HepG2 (cell line): ENCODE measurements around the gene FBP1. TPM values are rescaled to one million over a fixed set of nuclear protein-coding genes. Genes with fewer than 3 reads are reported as not detected.

Source experiments
- ATAC-seq: fragments of 200-7000 bp; cut with Tn5 transposase; 3 replicates; pipeline ENCODE4 v1.9.1; 2020; ENCODE audit warnings: mild to moderate bottlenecking, moderate library complexity
- BruUV-seq: library from RNA; stranded (reverse); fragments of 400-500 nt; replicated peaks from 2 replicates; lab custom pipeline; 2021; lab: Mats Ljungman, UMichigan
- CTCF ChIA-PET: fragments of 300-600 bp; formaldehyde crosslinking; extraction: SDS; loops from one replicate; lab custom pipeline; 2021; ENCODE audit warnings: low total read pairs, inconsistent platforms, low intra/inter-chr PET ratio; lab: Yijun Ruan, JAX
- POLR2A ChIA-PET: fragments of 350-600 bp; sonication (Branson Sonifier 250); formaldehyde crosslinking; loops from one replicate; lab custom pipeline; 2020; ENCODE audit warnings: antibody characterized with exemption, inconsistent platforms; lab: Yijun Ruan, JAX
- DNase-seq: peaks from one replicate; pipeline ENCODE4 v3.0.0-alpha.2; 2015; ENCODE audit warnings: low spot score
- FAIRE-seq: peaks from 3 replicates; lab custom pipeline; 2011; peaks lifted over from hg19 to GRCh38; lab: Jason Lieb, UNC
- H2AFZ ChIP-seq: one replicate; pipeline ENCODE4 v1.6.1; 2011; ENCODE audit warnings: low read length, inconsistent platforms
- H3K27ac ChIP-seq: fragments of 300-600 bp; 3 replicates; pipeline ENCODE4 v1.8.0; 2011; ENCODE audit warnings: mixed run types, mild to moderate bottlenecking, mixed read lengths, low read length, inconsistent platforms; ENCODE audit not compliant: insufficient read depth; ENCODE audit errors: extremely low read length
- H3K27me3 ChIP-seq, 2 experiments: fragments of 200-600 bp in 1 of 2; 2 replicates in 1 of 2; 3 replicates in 1 of 2; pipeline versions ENCODE4 v1.6.0 to v1.8.0; 2011; ENCODE audit warnings: low read length in 2 of 2, mild to moderate bottlenecking in 2 of 2, moderate library complexity in 2 of 2, inconsistent platforms in 1 of 2; ENCODE audit not compliant: insufficient read depth in 2 of 2, control insufficient read depth in 1 of 2
- H3K36me3 ChIP-seq, 2 experiments: fragments of 200-600 bp in 1 of 2; replicated peaks in 1 of 2; 2 replicates in 1 of 2; 3 replicates in 1 of 2; pipeline versions ENCODE4 v1.5.1 to v1.8.0; 2011; ENCODE audit warnings: low read length in 2 of 2, inconsistent platforms in 1 of 2; ENCODE audit not compliant: insufficient read depth in 2 of 2, control insufficient read depth in 1 of 2
- H3K4me1 ChIP-seq: 2 replicates; pipeline ENCODE4 v1.5.1; 2012; ENCODE audit warnings: low read length, inconsistent platforms; ENCODE audit not compliant: insufficient read depth
- H3K4me2 ChIP-seq: 2 replicates; pipeline ENCODE4 v1.6.0; 2011; ENCODE audit warnings: low read depth, low read length, inconsistent platforms
- H3K4me3 ChIP-seq, 3 experiments: fragments of 200-600 bp in 1 of 3; sonication (generic), shearing (Covaris generic) in 1 of 3; replicated peaks in 1 of 3; 2 replicates each; pipeline ENCODE4 v1.5.1; 2011 to 2016; ENCODE audit warnings: low read length in 3 of 3, inconsistent platforms in 2 of 3, low read depth in 2 of 3, mild to moderate bottlenecking in 2 of 3, control low read depth in 1 of 3, mixed read lengths in 1 of 3; ENCODE audit not compliant: insufficient read depth in 1 of 3
- H3K79me2 ChIP-seq: one replicate; pipeline ENCODE4 v1.6.1; 2011; ENCODE audit warnings: low read length, inconsistent platforms; ENCODE audit not compliant: insufficient read depth
- H3K9ac ChIP-seq: 2 replicates; pipeline ENCODE4 v1.6.0; 2011; ENCODE audit warnings: mild to moderate bottlenecking, low read depth, low read length, inconsistent platforms; ENCODE audit not compliant: insufficient read depth
- H3K9me3 ChIP-seq: 2 replicates; pipeline ENCODE4 v1.5.1; 2012; ENCODE audit warnings: mild to moderate bottlenecking, low read length
- H4K20me1 ChIP-seq: 2 replicates; pipeline ENCODE4 v1.6.0; 2011; ENCODE audit warnings: inconsistent platforms, mild to moderate bottlenecking, low read length, moderate library complexity; ENCODE audit not compliant: insufficient read depth
- ARHGAP35 ChIP-seq: sonication (generic); formaldehyde crosslinking; IDR thresholded peaks from 2 replicates; pipeline ENCODE4 v1.9.0; 2022; ENCODE audit warnings: mild to moderate bottlenecking, inconsistent platforms, moderate library complexity, missing genetic modification reagents, borderline replicate concordance
- CC2D1A ChIP-seq: sonication (generic); formaldehyde crosslinking; IDR thresholded peaks from 2 replicates; pipeline ENCODE4 v1.8.1; 2023; ENCODE audit warnings: mild to moderate bottlenecking, missing genetic modification reagents
- ISL2 ChIP-seq: sonication (generic); formaldehyde crosslinking; IDR thresholded peaks from 2 replicates; pipeline ENCODE4 v1.5.0; 2020; ENCODE audit warnings: missing genetic modification reagents
- SSRP1 ChIP-seq: IDR thresholded peaks from 2 replicates; pipeline ENCODE4 v1.6.1; 2016; ENCODE audit warnings: control low read depth
- ZNF10 ChIP-seq: sonication (generic); formaldehyde crosslinking; IDR thresholded peaks from 2 replicates; pipeline ENCODE4 v1.4.0; 2020; ENCODE audit warnings: mild to moderate bottlenecking, low read depth, missing genetic modification reagents, borderline replicate concordance
- ZNF136 ChIP-seq: sonication (generic); formaldehyde crosslinking; IDR thresholded peaks from 2 replicates; pipeline ENCODE4 v1.8.1; 2022; ENCODE audit warnings: low read depth, mild to moderate bottlenecking, moderate library complexity, missing genetic modification reagents
- ZNF263 ChIP-seq: sonication (generic); formaldehyde crosslinking; IDR thresholded peaks from 2 replicates; pipeline ENCODE4 v1.4.0; 2020; ENCODE audit warnings: missing genetic modification reagents
- ZNF674 ChIP-seq: sonication (generic); formaldehyde crosslinking; IDR thresholded peaks from 2 replicates; pipeline ENCODE4 v1.5.0; 2020; ENCODE audit warnings: low read depth, mild to moderate bottlenecking, missing genetic modification reagents
- ZNF747 ChIP-seq: sonication (generic); formaldehyde crosslinking; IDR thresholded peaks from 2 replicates; pipeline ENCODE4 v1.8.1; 2023; ENCODE audit warnings: missing genetic modification reagents, mild to moderate bottlenecking, borderline replicate concordance
- WGBS: methylation state at CpG from one replicate; pipeline ENCODE4 v1.1.6; 2017; ENCODE audit warnings: low lambda C conversion rate; 5-methylcytosine and 5-hydroxymethylcytosine counted together
- in situ Hi-C: cut with HindIII; loops from 2 replicates; pipeline ENCODE4 v1.10.0; 2017; ENCODE audit warnings: low pct_unique_long_range_greater_than_20kb; ENCODE audit not compliant: extremely low pct_ligation_motif_present
- intact Hi-C: fragments of 100-400 bp; cut with micrococcal nuclease; formaldehyde crosslinking; loops from one replicate; pipeline ENCODE4 v1.10.0; 2022; ENCODE audit not compliant: unreplicated experiment
- polyA plus RNA-seq, 8 experiments: library from polyadenylated mRNA; depleted of rRNA in 3 of 8; stranded (reverse) in 7 of 8; unstranded in 1 of 8; fragments of >200 nt; fragmentation: Illumina TruSeq in 4 of 8; extraction: Trizol in 4 of 8; gene quantifications; 2 replicates each; pipeline versions ENCODE4 v1.2.1 to v1.2.3, GENCODE V29; 2011 to 2016; ENCODE audit warnings: low read depth in 4 of 8, missing spikeins in 1 of 8, mixed read lengths in 1 of 8; ENCODE audit not compliant: insufficient read depth in 1 of 8
- total RNA-seq, 5 experiments: library from RNA; depleted of rRNA; stranded (reverse); fragments of >200 nt; fragmentation: Illumina TruSeq; extraction: Trizol; gene quantifications; 2 replicates each; pipeline ENCODE4 v1.2.3, GENCODE V29; 2016; ENCODE audit warnings: low read depth in 1 of 5

The FBP1 gene
- total and polyA plus RNA-seq, 2 of the 13 experiments (the other 11 are each of a cell fraction or from before 2014, with no cell fraction given), result 0.29 to 0.53 TPM

GRCh38 chr9:94654165-94654894 lies 15.0 kb upstream of the FBP1 start:
- H3K27ac ChIP-seq, result no peak overlapping the region
- H3K36me3 ChIP-seq, result no peaks in the 10 kb centered on the region
- no peak overlapping the region for H3K9ac ChIP-seq
- no peak for TF ChIP-seq SSRP1 (CRISPR knock-in tag)
- TF ChIP-seq ZNF674, result no peak
- TF ChIP-seq ZNF747 (CRISPR knock-in tag), result no peak
- TF ChIP-seq ZNF263 (CRISPR knock-in tag), result no peak
- TF ChIP-seq ZNF136 (CRISPR knock-in tag), result no peak
- TF ChIP-seq ARHGAP35 (CRISPR knock-in tag), result no peak
- no peak for TF ChIP-seq ISL2
- TF ChIP-seq CC2D1A (CRISPR knock-in tag), result no peak
- H4K20me1 ChIP-seq, result no peaks in the 10 kb centered on the region
- no peaks in the 10 kb centered on the region for H3K79me2 ChIP-seq
- intact Hi-C loops (no loop called here), in situ Hi-C loops (no loop called here)
- no peaks in the 10 kb centered on the region for H3K4me1 ChIP-seq
- 34% methylated on average over 7 of the region's 10 CpGs for WGBS
- no TSS peak for BruUV-seq
- DNase-seq, result no peak
- no peak overlapping the region for H3K4me3 ChIP-seq
- ChIA-PET CTCF (no interaction called here), POLR2A (interaction anchor here (0.8 kb wide), 1 partner anchor 15 kb away, joined by 4 read pairs; no protein-coding TSS in a partner anchor)
- H3K4me2 ChIP-seq, result no peak overlapping the region
- no peak for FAIRE-seq
- H3K9me3 ChIP-seq, result no peaks in the 10 kb centered on the region
- H2AFZ ChIP-seq, result no peak overlapping the region
- H3K27me3 ChIP-seq, result peaks cover 3 to 23% of the 10 kb centered on the region in 2 experiments; a peak in 3 of 5 replicates
- ATAC-seq, result no peak

- DNase-seq, result no peak
- ChIA-PET CTCF (no interaction called here), POLR2A (no interaction called here)
- no peaks in the 10 kb centered on the region for H4K20me1 ChIP-seq
- ATAC-seq, result no peak
- H3K27ac ChIP-seq, result no peak overlapping the region
- no TSS peak for BruUV-seq
- in situ Hi-C loops (no loop called here), intact Hi-C loops (no loop called here)
- no peak overlapping the region for H3K4me3 ChIP-seq
- H3K27me3 ChIP-seq, result peaks cover 3 to 19% of the 10 kb centered on the region in 2 experiments; a peak in 3 of 5 replicates
- FAIRE-seq, result no peak
- H2AFZ ChIP-seq, result no peak overlapping the region
- WGBS, result 94% methylated on average over 4 of the region's 4 CpGs
- no peaks in the 10 kb centered on the region for H3K79me2 ChIP-seq
- no peak overlapping the region for H3K4me2 ChIP-seq
- H3K9ac ChIP-seq, result no peak overlapping the region
- no peak for TF ChIP-seq ZNF10 (CRISPR knock-in tag)
- H3K9me3 ChIP-seq, result no peaks in the 10 kb centered on the region
- H3K4me1 ChIP-seq, result no peaks in the 10 kb centered on the region
- no peaks in the 10 kb centered on the region for H3K36me3 ChIP-seq
Observed at GRCh38 chr9:94650949-94651348, 11.6 kb upstream of the FBP1 start.
